Endodermal cell (in vitro differentiated cells): ENCODE data around the gene PAF1. TPM values are rescaled to one million over a fixed set of nuclear protein-coding genes. Genes with fewer than 3 reads are reported as not detected.

ENCODE experiments used
- DNase-seq: peaks from one replicate; pipeline ENCODE4 v3.0.0-alpha.2; 2017
- H3K27ac ChIP-seq: 2 replicates; pipeline ENCODE4 v1.5.1; 2013; ENCODE audit warnings: mild to moderate bottlenecking, low read depth, low read length, moderate library complexity
- H3K27me3 ChIP-seq: 2 replicates; pipeline ENCODE4 v1.6.1; 2013; ENCODE audit warnings: mild to moderate bottlenecking, low read length, moderate library complexity; ENCODE audit not compliant: insufficient read depth, control insufficient read depth, poor library complexity, severe bottlenecking
- H3K36me3 ChIP-seq: 2 replicates; pipeline ENCODE4 v1.7.0; 2013; ENCODE audit warnings: mild to moderate bottlenecking, low read length, moderate library complexity; ENCODE audit not compliant: control insufficient read depth, insufficient read depth
- H3K4me1 ChIP-seq: one replicate; pipeline ENCODE4 v1.7.0; 2013; ENCODE audit warnings: low read length; ENCODE audit not compliant: control insufficient read depth, insufficient read depth
- H3K4me3 ChIP-seq: 2 replicates; pipeline ENCODE4 v1.5.1; 2013; ENCODE audit warnings: mild to moderate bottlenecking, low read length, moderate library complexity
- H3K9ac ChIP-seq: 2 replicates; pipeline ENCODE4 v1.6.1; 2013; ENCODE audit warnings: mild to moderate bottlenecking, low read length, moderate library complexity; ENCODE audit not compliant: poor library complexity, severe bottlenecking; ENCODE audit errors: extremely low read depth
- H3K9me3 ChIP-seq: 2 replicates; pipeline ENCODE4 v1.6.1; 2013; ENCODE audit warnings: mild to moderate bottlenecking, low read length, moderate library complexity; ENCODE audit not compliant: control insufficient read depth
- H3K27ac Mint-ChIP-seq: 2 replicates; pipeline ENCODE4 v1.8.0; 2020; ENCODE audit warnings: mixed read lengths
- H3K27me3 Mint-ChIP-seq: 2 replicates; pipeline ENCODE4 v1.8.0; 2021; ENCODE audit warnings: mild to moderate bottlenecking, mixed read lengths; ENCODE audit not compliant: insufficient read depth
- H3K36me3 Mint-ChIP-seq: 2 replicates; pipeline ENCODE4 v1.8.0; 2020; ENCODE audit warnings: low read depth, mixed read lengths
- H3K4me1 Mint-ChIP-seq: 2 replicates; pipeline ENCODE4 v1.8.0; 2020; ENCODE audit warnings: mixed read lengths
- H3K4me3 Mint-ChIP-seq: 2 replicates; pipeline ENCODE4 v1.8.0; 2020; ENCODE audit warnings: mild to moderate bottlenecking, moderate library complexity, mixed read lengths
- H3K9me3 Mint-ChIP-seq: 2 replicates; pipeline ENCODE4 v1.8.0; 2020; ENCODE audit warnings: mild to moderate bottlenecking, mixed read lengths
- WGBS, 2 experiments: methylation state at CpG; one replicate each; pipeline versions ENCODE4 v1.1.5 to v1.1.7; 2013; ENCODE audit warnings: missing lambda C conversion rate in 2 of 2, mixed read lengths in 1 of 2; ENCODE audit not compliant: insufficient coverage in 1 of 2, insufficient read length in 1 of 2; 5-methylcytosine and 5-hydroxymethylcytosine counted together
- total RNA-seq, 2 donors: library from RNA; stranded (reverse); fragmentation: NEBNext Ultra II Directional in 1 of 2; extraction: Animal tissue kit (Norgen Biotek cat#: 25700) in 1 of 2; gene quantifications; 2 replicates in 1 of 2; 3 replicates in 1 of 2; pipeline ENCODE4 v1.2.1, GENCODE V29; 2021
- TF ChIP-seq, protein P1 (sequence below): fragments of 200-600 bp; sonication (generic); conservative IDR thresholded peaks from 2 replicates; pipeline ENCODE4 v1.5.0; 2021; ENCODE audit warnings: antibody characterized with exemption, mild to moderate bottlenecking

PAF1 gene
- total RNA-seq, 2 donors from 2014 or later: 28.4 to 28.8 TPM

DNA sequence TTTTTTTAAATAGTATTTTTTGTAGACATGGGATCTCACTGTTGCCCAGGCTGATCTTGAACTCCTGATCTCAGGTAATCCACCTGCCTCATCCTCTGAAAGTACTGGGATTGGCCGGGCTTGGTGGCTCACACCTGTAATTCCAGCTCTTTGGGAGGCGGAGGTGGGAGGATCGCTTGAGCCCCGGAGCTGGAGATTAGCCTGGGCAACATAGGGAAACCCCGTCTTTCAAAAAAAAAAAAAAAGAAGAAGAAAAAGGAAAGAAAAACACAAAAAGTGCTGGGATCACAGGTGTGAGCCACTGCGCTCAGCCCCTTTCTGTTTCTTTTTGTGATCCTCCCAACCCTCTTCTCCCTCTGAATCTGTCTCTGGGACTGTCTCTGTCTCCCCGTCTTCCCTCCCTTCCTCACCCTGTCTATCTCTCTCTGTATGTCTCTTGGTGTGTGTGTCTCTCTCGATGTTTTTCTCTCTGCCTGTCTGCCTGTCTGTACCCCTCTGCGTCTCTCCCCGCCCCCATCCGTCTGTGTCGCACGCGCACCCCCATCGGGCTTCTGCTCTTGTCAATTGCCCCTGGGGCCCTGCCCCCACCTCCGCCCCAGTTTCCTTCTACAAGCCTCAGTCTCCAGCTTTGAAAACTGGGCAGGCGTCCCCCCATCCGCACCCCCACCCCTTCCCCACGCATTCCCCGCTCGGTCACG lies 15.2 kb upstream of the PAF1 start:
- no peaks in the 10 kb centered on the region for H3K27me3 ChIP-seq
- H3K4me3 ChIP-seq: peak overlapping the region; percentile 74
- peaks cover 4% of the 10 kb centered on the region for H3K36me3 ChIP-seq
- Mint-ChIP-seq H3K4me3 (peak overlapping the region; percentile 91), H3K9me3 (no peaks in the 10 kb centered on the region), H3K4me1 (peaks cover 42% of the 10 kb centered on the region), H3K27me3 (no peaks in the 10 kb centered on the region), H3K36me3 (peaks cover 10% of the 10 kb centered on the region), H3K27ac (peak overlapping the region; percentile 95)
- WGBS, 2 experiments: 26 to 66% methylated on average over 7 to 21 of the region's 22 CpGs
- H3K27ac ChIP-seq: no peak overlapping the region
- no peak overlapping the region for H3K9ac ChIP-seq
- peak; percentile 66 for DNase-seq
- H3K9me3 ChIP-seq: no peaks in the 10 kb centered on the region
- peaks cover 20% of the 10 kb centered on the region for H3K4me1 ChIP-seq
- TF ChIP-seq, protein P1, sequence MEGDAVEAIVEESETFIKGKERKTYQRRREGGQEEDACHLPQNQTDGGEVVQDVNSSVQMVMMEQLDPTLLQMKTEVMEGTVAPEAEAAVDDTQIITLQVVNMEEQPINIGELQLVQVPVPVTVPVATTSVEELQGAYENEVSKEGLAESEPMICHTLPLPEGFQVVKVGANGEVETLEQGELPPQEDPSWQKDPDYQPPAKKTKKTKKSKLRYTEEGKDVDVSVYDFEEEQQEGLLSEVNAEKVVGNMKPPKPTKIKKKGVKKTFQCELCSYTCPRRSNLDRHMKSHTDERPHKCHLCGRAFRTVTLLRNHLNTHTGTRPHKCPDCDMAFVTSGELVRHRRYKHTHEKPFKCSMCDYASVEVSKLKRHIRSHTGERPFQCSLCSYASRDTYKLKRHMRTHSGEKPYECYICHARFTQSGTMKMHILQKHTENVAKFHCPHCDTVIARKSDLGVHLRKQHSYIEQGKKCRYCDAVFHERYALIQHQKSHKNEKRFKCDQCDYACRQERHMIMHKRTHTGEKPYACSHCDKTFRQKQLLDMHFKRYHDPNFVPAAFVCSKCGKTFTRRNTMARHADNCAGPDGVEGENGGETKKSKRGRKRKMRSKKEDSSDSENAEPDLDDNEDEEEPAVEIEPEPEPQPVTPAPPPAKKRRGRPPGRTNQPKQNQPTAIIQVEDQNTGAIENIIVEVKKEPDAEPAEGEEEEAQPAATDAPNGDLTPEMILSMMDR: no peak

DNA sequence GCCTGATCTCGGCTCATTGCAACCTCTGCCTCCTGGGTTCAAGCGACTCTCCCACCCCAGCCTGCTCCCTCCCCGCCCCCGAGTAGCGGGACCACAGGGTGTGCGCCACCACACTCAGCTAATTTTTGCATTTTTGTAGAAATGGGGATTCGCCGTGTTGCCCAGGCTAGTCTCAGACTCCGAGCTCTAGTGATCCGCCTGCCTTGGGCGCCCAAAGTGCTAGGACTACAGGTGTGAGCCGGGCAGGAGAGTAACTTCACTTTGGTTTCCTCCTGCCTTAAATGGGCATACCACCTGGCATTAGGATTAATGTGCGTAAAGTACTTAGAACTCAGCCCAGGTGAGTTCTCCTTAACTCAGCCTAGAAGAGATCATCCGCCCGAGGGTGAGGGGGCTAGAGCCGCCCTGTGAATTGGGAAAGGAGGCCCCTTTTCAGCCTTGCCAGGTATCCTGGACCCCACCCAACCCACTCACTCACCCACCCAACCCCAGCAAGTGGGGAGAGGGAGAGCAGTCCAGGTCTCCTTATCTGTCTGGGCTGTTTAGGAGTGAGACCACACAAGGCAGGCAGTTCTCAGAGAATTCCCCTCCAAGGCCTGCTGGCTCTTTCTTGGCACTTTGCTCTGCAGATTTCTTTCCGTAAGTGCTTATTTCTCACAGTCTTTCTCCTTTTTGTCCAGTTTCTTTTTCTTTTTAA lies 14.5 kb upstream of the PAF1 start:
- Histone ChIP-seq H3K9me3 (no peaks in the 10 kb centered on the region), H3K36me3 (peaks cover 4% of the 10 kb centered on the region), H3K27ac (no peak overlapping the region), H3K4me3 (no peak overlapping the region), H3K27me3 (no peaks in the 10 kb centered on the region), H3K9ac (no peak overlapping the region), H3K4me1 (peaks cover 24% of the 10 kb centered on the region)
- peaks cover 10% of the 10 kb centered on the region for H3K36me3 Mint-ChIP-seq
- no peaks in the 10 kb centered on the region for H3K9me3 Mint-ChIP-seq
- H3K4me1 Mint-ChIP-seq: peaks cover 38% of the 10 kb centered on the region
- TF ChIP-seq, protein P1: no peak
- H3K27ac Mint-ChIP-seq: peak overlapping the region; percentile 30
- H3K4me3 Mint-ChIP-seq: peak overlapping the region; percentile 91
- 93 to 97% methylated on average over 13 to 17 of the region's 17 CpGs for WGBS, 2 experiments
- DNase-seq: no peak
- H3K27me3 Mint-ChIP-seq: no peaks in the 10 kb centered on the region

DNA sequence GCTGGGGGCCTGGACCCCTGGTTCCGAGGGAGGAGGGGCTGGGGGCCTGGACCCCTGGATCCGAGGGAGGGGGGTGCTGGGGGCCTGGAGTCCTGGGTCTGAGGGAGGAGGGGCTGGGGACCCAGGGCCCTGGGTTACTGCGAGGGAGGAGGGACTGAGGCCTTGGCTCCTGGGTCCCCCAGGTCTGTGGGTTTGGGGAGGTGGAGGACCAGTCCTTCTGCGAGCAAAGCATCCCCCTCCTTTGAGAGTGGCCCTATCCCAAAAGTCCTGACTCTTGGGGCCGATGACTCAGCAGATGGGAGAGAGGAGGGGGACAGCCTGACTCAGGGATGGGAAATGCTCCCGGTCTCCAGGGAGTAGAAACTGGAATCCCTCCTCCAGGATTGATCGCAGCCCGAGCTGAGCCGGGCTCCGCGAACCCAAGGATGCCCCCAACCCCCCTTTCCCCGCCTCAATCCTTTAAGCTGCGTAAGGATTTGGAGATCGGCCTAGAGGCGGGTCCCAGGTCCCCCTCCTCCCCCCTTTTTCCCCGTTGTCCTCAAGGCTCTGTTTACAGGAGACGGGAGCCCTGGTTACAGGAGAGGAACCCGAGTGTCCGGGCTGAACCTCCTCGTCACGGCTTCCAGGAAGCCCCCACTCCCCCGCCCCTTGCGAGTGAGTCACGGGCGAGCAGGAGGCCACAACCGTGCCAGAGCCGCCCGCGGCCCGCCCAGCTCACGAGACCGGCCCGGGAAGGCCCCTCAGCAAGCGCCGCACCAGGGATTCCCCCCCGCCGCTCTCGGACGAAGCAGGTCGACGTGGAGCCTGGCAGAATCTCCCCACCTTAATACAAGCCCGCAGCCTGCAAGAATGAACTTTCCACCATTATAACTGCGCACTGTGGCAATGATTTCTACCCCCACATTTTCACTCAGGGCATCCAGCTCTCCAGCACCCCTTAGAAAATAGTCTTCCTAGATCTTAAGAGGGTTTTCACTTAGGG lies 12.7 kb upstream of the PAF1 start:
- no peaks in the 10 kb centered on the region for H3K9me3 ChIP-seq
- H3K27me3 ChIP-seq: no peaks in the 10 kb centered on the region
- peaks cover 7% of the 10 kb centered on the region for H3K36me3 ChIP-seq
- H3K4me3 Mint-ChIP-seq: peak overlapping the region; percentile 73
- peak overlapping the region; percentile 96 for H3K27ac ChIP-seq
- DNase-seq: peak; percentile 92
- peak overlapping the region; percentile 80 for H3K9ac ChIP-seq
- peak overlapping the region; percentile 76 for H3K4me3 ChIP-seq
- H3K36me3 Mint-ChIP-seq: peaks cover 17% of the 10 kb centered on the region
- TF ChIP-seq, protein P1: no peak
- peak overlapping the region; percentile 100 for H3K27ac Mint-ChIP-seq
- peaks cover 24% of the 10 kb centered on the region for H3K4me1 ChIP-seq
- H3K27me3 Mint-ChIP-seq: no peaks in the 10 kb centered on the region
- H3K9me3 Mint-ChIP-seq: no peaks in the 10 kb centered on the region
- peaks cover 47% of the 10 kb centered on the region for H3K4me1 Mint-ChIP-seq
- WGBS, 2 experiments: 10% methylated on average over 20 to 43 of the region's 43 CpGs
